ENCODE measurements around the gene PTPRT. TPM values are rescaled to one million over a fixed set of nuclear protein-coding genes. Genes with fewer than 3 reads are reported as not detected.

PTPRT gene
- total and polyA plus RNA-seq, 2 of the 4 experiments (the other 2 are of a cell fraction): not detected

GRCh38 chr20:43191143-43191542 is 1.4 kb upstream of the PTPRT start:
- H2BK5ac ChIP-seq (ENCODE audit: low read depth, low read length, poor library complexity, severe bottlenecking): no peak overlapping the region
- no peak overlapping the region for H3K14ac ChIP-seq (replicated peaks; ENCODE audit: low read depth, low read length)
- ATAC-seq (ENCODE audit: low read depth) (no peak), DNase-seq (no peak)
- H2BK15ac ChIP-seq (ENCODE audit: low read depth, low read length): no peak overlapping the region
- intact Hi-C loops (cut with micrococcal nuclease) (no loop called here), in situ Hi-C loops (cut with MboI; ENCODE audit: low sequenced_read_pairs) (loop anchor here (5.0 kb wide), 1 partner anchor 1454 kb away; no protein-coding TSS in a partner anchor), dilution Hi-C loops (cut with HindIII; ENCODE audit: low sequenced_read_pairs, unreplicated experiment) (no loop called here)
- TF ChIP-seq NFE2L2 (IDR thresholded peaks at IDR 0.05; ENCODE audit: low read depth, low read length): no peak
- TF ChIP-seq SMC3 (IDR thresholded peaks at IDR 0.05; ENCODE audit: low read depth, low read length): no peak
- no peak for TF ChIP-seq BHLHE40 (IDR thresholded peaks at IDR 0.05; ENCODE audit: low read depth, low read length)
- TF ChIP-seq RFX5 (IDR thresholded peaks at IDR 0.05; ENCODE audit: low read depth, low read length): no peak
- TF ChIP-seq FOS (IDR thresholded peaks at IDR 0.05; ENCODE audit: low read depth, low read length): no peak
- no peak for TF ChIP-seq RAD21 (IDR thresholded peaks at IDR 0.05; ENCODE audit: low read length)
- no peak for TF ChIP-seq RCOR1 (IDR thresholded peaks at IDR 0.05; ENCODE audit: insufficient replicate concordance, low read length)
- no peak for TF ChIP-seq CHD1 (IDR thresholded peaks at IDR 0.05; ENCODE audit: low read depth, low read length)
- no peak for TF ChIP-seq CTCF (conservative IDR thresholded peaks at IDR 0.05; ENCODE audit: low read depth, low read length)
- no peak for TF ChIP-seq MAFK (IDR thresholded peaks at IDR 0.05; ENCODE audit: low read depth, low read length)
- no peak for TF ChIP-seq MAZ (IDR thresholded peaks at IDR 0.05; ENCODE audit: borderline replicate concordance, low read depth, low read length)
- TF ChIP-seq USF2 (IDR thresholded peaks at IDR 0.05; ENCODE audit: low read depth, low read length): no peak
- TF ChIP-seq ELK1 (IDR thresholded peaks at IDR 0.05; ENCODE audit: borderline replicate concordance, low read depth, low read length): no peak
- no peak for TF ChIP-seq MXI1 (IDR thresholded peaks at IDR 0.05; ENCODE audit: borderline replicate concordance, low read depth, low read length)
- no peak for TF ChIP-seq CEBPB (IDR thresholded peaks at IDR 0.05; ENCODE audit: low read depth, low read length)
- TF ChIP-seq POLR2A (IDR thresholded peaks at IDR 0.05; ENCODE audit: low read depth, low read length): no peak
- ChIA-PET CTCF (no interaction called here), POLR2A (ENCODE audit: unreplicated experiment) (interaction anchor here (0.6 kb wide), 1 partner anchor 579 kb away, joined by 3 read pairs; no protein-coding TSS in a partner anchor)
- no peak overlapping the region for H4K91ac ChIP-seq (ENCODE audit: insufficient read depth, low read depth, low read length)
- H4K5ac ChIP-seq (ENCODE audit: low read depth, low read length): no peak overlapping the region
- no peaks in the 10 kb centered on the region for H3K36me3 ChIP-seq (ENCODE audit: control insufficient read depth, insufficient read depth, low read length)
- peaks cover 18% of the 10 kb centered on the region for H3K27me3 ChIP-seq (ENCODE audit: control insufficient read depth, insufficient read depth, low read length)
- H3K18ac ChIP-seq (ENCODE audit: low read depth, low read length): no peak overlapping the region
- H3K23ac ChIP-seq (ENCODE audit: low read depth, low read length): no peak overlapping the region
- no peak overlapping the region for H3K56ac ChIP-seq (ENCODE audit: extremely low read depth, insufficient read depth, low read length)
- no peak overlapping the region for H2BK20ac ChIP-seq (ENCODE audit: low read depth, low read length)
- no peak overlapping the region for H3K9ac ChIP-seq (ENCODE audit: low read depth, low read length)
- H4K8ac ChIP-seq (ENCODE audit: low read depth in 2 of 2, low read length in 2 of 2): no peak overlapping the region
- no peak overlapping the region for H3K27ac ChIP-seq (ENCODE audit: insufficient read depth, low read length)
- no peak overlapping the region for H3K4ac ChIP-seq (ENCODE audit: low read depth, low read length)
- no peak overlapping the region for H3K4me3 ChIP-seq (ENCODE audit: insufficient read depth, low read depth, low read length)
- H2AK9ac ChIP-seq (replicated peaks; ENCODE audit: low read depth, low read length, poor library complexity): no peak overlapping the region
- no peak overlapping the region for H2AFZ ChIP-seq (replicated peaks; ENCODE audit: low read length, poor library complexity)
- no CpG with 5 or more reads among the region's 5 CpGs for WGBS, 2 experiments (ENCODE audit: extremely low coverage in 2 of 2, insufficient read length in 1 of 2)
- no peak overlapping the region for H2AK5ac ChIP-seq (ENCODE audit: low read depth, low read length)
- H2BK120ac ChIP-seq (ENCODE audit: low read depth, low read length): no peak overlapping the region
- no peak overlapping the region for H3K4me2 ChIP-seq (ENCODE audit: low read depth, low read length)
- no peaks in the 10 kb centered on the region for H3K9me3 ChIP-seq (ENCODE audit: control insufficient read depth, insufficient read depth, low read length)
- H3K9me1 ChIP-seq (ENCODE audit: insufficient read depth, low read length): no peaks in the 10 kb centered on the region
- no peaks in the 10 kb centered on the region for H4K20me1 ChIP-seq (ENCODE audit: insufficient read depth, low read length)
- no peaks in the 10 kb centered on the region for H3K4me1 ChIP-seq (ENCODE audit: control insufficient read depth, insufficient read depth, low read length)
- H3K79me1 ChIP-seq (ENCODE audit: low read depth in 1 of 2, low read length in 2 of 2): no peaks in the 10 kb centered on the region
- no TSS peak for BruUV-seq (replicated peaks)

Data from IMR-90 (cell line).